Muscle of leg (tissue), 11 donors: ENCODE data around the gene RAB7B. TPM values are rescaled to one million over a fixed set of nuclear protein-coding genes. Genes with fewer than 3 reads are reported as not detected.

Experiments
- DNase-seq: peaks from one replicate; pipeline ENCODE4 v3.0.0; 2013
- H3K27ac ChIP-seq: one replicate; pipeline ENCODE4 v1.5.1; 2013; ENCODE audit warnings: mild to moderate bottlenecking, low read length, control low read depth
- H3K27me3 ChIP-seq: one replicate; pipeline ENCODE4 v1.6.1; 2013; ENCODE audit warnings: low read length; ENCODE audit not compliant: control insufficient read depth, insufficient read depth
- H3K36me3 ChIP-seq: one replicate; pipeline ENCODE4 v1.6.1; 2013; ENCODE audit warnings: low read length; ENCODE audit not compliant: control insufficient read depth, insufficient read depth
- H3K4me1 ChIP-seq: one replicate; pipeline ENCODE4 v1.6.1; 2013; ENCODE audit warnings: low read length; ENCODE audit not compliant: control insufficient read depth, insufficient read depth
- H3K4me3 ChIP-seq: one replicate; pipeline ENCODE4 v1.5.1; 2013; ENCODE audit warnings: low read length, control low read depth
- H3K9me3 ChIP-seq: replicated peaks from 2 replicates; pipeline ENCODE4 v1.6.1; 2013; ENCODE audit warnings: low read depth, low read length; ENCODE audit not compliant: control insufficient read depth
- WGBS: methylation state at CpG from one replicate; pipeline ENCODE4 v1.1.5; 2013; ENCODE audit warnings: missing lambda C conversion rate; ENCODE audit not compliant: insufficient coverage; 5-methylcytosine and 5-hydroxymethylcytosine counted together
- polyA plus RNA-seq, 8 donors: library from polyadenylated mRNA; unstranded; fragments of 120-200 nt; gene quantifications; one replicate each; pipeline versions ENCODE4 v1.2.1 to v1.2.3, GENCODE V29; 2013; ENCODE audit warnings: inconsistent platforms in 1 of 8, low replicate concordance in 1 of 8; ENCODE audit not compliant: insufficient read length in 8 of 8, insufficient read depth in 1 of 8
- total RNA-seq: library from RNA; stranded (reverse); fragments of 120-200 nt; gene quantifications from one replicate; pipeline ENCODE4 v1.2.4, GENCODE V29; 2013

The RAB7B gene
- total and polyA plus RNA-seq, 9 donors = 8.6 to 13.5 (median 10.6) TPM

- WGBS = 20% methylated on average over 2 of the region's 5 CpGs
- no peaks in the 10 kb centered on the region for H3K36me3 ChIP-seq
- H3K27ac ChIP-seq = no peak overlapping the region
- no peak overlapping the region for H3K4me3 ChIP-seq
- peaks cover 11% of the 10 kb centered on the region for H3K27me3 ChIP-seq
- no peak for DNase-seq
- peaks cover 5% of the 10 kb centered on the region for H3K4me1 ChIP-seq
- H3K9me3 ChIP-seq = no peaks in the 10 kb centered on the region
Observed at GRCh38 chr1:206040328-206040727, 37.1 kb upstream of the RAB7B start.

DNA sequence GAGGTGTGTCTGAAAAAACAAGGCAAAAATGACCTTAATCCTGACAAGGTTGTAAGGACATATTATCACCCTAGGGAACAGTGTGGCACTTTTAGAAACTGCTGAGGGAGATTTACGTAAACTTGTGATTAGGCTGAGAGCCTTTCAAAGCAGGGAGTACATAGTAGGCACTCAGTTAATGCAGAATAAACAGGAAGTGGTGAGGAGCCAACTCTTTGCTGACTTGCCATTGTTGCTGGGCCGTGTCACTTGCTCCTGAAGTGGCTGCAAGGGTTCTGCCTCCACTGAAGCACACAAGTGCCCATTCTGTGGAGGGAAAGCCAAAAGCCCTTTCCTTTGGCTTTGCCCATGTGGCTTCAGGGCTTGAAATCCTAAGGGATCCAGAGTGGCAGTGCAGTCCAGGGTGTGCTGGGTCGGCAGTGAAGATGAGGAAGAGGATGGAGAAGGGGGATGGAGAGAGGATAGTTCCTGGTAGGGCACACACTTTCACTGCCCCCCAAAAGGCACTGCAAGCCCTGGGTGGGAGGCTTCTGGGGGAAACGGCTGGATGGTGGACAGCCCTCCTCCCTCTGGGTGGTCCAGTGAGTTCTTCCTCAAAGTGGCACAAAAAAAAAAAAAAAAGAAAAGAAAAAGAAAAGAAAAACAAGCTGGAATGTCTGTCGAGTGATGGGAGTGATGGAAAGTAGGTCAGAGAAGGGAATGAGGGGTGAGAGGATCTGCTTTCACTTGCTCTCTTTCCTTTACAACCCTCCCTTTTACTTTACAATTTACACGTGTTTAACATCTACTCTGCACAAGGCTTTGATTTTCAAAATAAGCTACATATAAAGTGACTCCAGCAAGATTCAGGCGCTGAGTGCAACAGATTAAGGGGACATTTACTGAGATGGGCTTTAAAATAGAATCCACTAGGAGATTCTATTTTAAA, 36.1 kb upstream of the RAB7B start:
- WGBS = 52% methylated on average over 2 of the region's 7 CpGs
- Histone ChIP-seq H3K4me3 (no peak overlapping the region), H3K9me3 (no peaks in the 10 kb centered on the region), H3K27me3 (peaks cover 15% of the 10 kb centered on the region), H3K4me1 (peaks cover 5% of the 10 kb centered on the region), H3K27ac (no peak overlapping the region), H3K36me3 (no peaks in the 10 kb centered on the region)
- DNase-seq = no peak

GRCh38 chr1:206037581-206037980, 34.4 kb upstream of the RAB7B start:
- Histone ChIP-seq H3K27me3 (peaks cover 15% of the 10 kb centered on the region), H3K36me3 (no peaks in the 10 kb centered on the region), H3K4me3 (no peak overlapping the region), H3K9me3 (peaks cover 3% of the 10 kb centered on the region), H3K27ac (no peak overlapping the region), H3K4me1 (peaks cover 5% of the 10 kb centered on the region)
- no peak for DNase-seq
- 70% methylated on average over 7 of the region's 9 CpGs for WGBS

DNA sequence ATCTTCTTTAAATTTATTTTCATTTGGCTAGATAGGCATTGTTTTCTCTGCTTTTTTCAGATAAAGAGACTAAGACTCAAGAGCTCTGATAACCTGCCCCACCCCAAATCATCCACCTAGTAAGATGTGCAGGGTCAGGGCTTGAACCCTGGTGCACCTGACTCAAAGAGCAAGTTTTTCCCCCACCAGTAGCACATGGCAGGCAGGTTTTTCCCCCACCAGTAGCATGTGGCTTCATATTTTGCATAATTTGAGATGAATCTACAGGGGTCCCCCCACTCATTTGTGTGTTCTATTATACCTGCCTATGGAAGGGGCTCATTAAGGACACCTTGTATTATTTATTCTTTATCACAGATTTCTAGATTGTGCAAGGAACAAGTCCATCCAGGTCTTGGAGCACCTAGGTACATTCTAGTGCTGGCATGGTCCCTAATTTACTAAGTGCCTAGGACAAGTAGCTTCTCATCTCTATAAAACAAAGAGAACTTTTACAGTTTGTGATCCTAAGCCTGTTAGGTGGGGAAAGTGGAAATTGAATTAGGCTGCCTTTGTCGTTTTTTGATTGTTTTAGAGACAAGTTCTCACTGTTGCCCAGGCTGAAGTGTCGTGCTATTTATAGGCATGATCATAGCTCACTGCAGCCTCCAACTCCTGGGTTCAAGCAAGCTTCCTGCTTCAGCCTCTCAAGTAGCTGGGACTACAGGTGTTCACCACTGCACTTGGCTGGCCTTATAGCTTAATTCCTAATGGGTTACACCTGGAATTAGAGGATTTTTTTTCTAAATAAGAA, 33.7 kb upstream of the RAB7B start:
- Histone ChIP-seq H3K4me1 (peaks cover 5% of the 10 kb centered on the region), H3K36me3 (no peaks in the 10 kb centered on the region), H3K9me3 (peaks cover 3% of the 10 kb centered on the region), H3K27ac (no peak overlapping the region), H3K27me3 (peaks cover 15% of the 10 kb centered on the region), H3K4me3 (no peak overlapping the region)
- DNase-seq = no peak
- WGBS = 32% methylated on average over 2 of the region's 2 CpGs

GRCh38 chr1:206035027-206035426, 31.8 kb upstream of the RAB7B start:
- peaks cover 8% of the 10 kb centered on the region for H3K4me1 ChIP-seq
- DNase-seq = no peak
- no peak overlapping the region for H3K27ac ChIP-seq
- H3K27me3 ChIP-seq = peaks cover 7% of the 10 kb centered on the region
- no peaks in the 10 kb centered on the region for H3K36me3 ChIP-seq
- H3K4me3 ChIP-seq = no peak overlapping the region
- H3K9me3 ChIP-seq = peaks cover 3% of the 10 kb centered on the region
- WGBS = 18% methylated on average over 2 of the region's 5 CpGs

- peaks cover 4% of the 10 kb centered on the region for H3K27me3 ChIP-seq
- H3K4me3 ChIP-seq = no peak overlapping the region
- peaks cover 3% of the 10 kb centered on the region for H3K9me3 ChIP-seq
- no peaks in the 10 kb centered on the region for H3K36me3 ChIP-seq
- peak; percentile 35 for DNase-seq
- H3K27ac ChIP-seq = no peak overlapping the region
- WGBS = 49% methylated on average over 2 of the region's 5 CpGs
- H3K4me1 ChIP-seq = peaks cover 5% of the 10 kb centered on the region
Observed at GRCh38 chr1:206032380-206033140, 29.4 kb upstream of the RAB7B start.

DNA sequence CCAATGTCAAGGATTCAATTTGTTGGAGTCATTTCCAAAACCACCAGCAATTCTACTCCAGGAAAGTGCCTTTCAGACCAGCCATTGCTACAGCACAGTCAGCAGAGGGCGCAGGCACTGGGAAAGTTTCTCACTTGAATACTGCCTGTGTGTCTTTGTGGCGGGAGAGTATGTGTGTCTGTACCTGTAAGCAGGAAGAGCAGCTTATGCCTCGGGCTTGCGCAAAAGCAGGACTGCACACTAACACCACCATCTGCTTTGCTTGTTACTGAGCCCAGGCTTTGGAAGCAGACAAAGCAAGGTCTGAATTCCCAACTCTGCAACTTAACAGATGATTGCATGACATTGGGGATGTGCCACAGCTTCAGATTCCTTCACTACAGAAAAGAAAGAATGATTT, 27.5 kb upstream of the RAB7B start:
- DNase-seq = peak; percentile 86
- Histone ChIP-seq H3K27ac (no peak overlapping the region), H3K9me3 (peaks cover 3% of the 10 kb centered on the region), H3K36me3 (no peaks in the 10 kb centered on the region), H3K27me3 (peaks cover 4% of the 10 kb centered on the region), H3K4me1 (peaks cover 3% of the 10 kb centered on the region), H3K4me3 (no peak overlapping the region)
- WGBS = no CpG with 5 or more reads among the region's 4 CpGs

GRCh38 chr1:206030191-206030590, 27.0 kb upstream of the RAB7B start:
- no peaks in the 10 kb centered on the region for H3K36me3 ChIP-seq
- H3K27ac ChIP-seq = no peak overlapping the region
- H3K27me3 ChIP-seq = peaks cover 3% of the 10 kb centered on the region
- WGBS = 83% methylated on average over 2 of the region's 4 CpGs
- H3K9me3 ChIP-seq = peaks cover 3% of the 10 kb centered on the region
- peaks cover 3% of the 10 kb centered on the region for H3K4me1 ChIP-seq
- no peak for DNase-seq
- H3K4me3 ChIP-seq = no peak overlapping the region

GRCh38 chr1:206029484-206029883, 26.3 kb upstream of the RAB7B start:
- DNase-seq = peak; percentile 69
- Histone ChIP-seq H3K27ac (no peak overlapping the region), H3K4me1 (peaks cover 3% of the 10 kb centered on the region), H3K9me3 (peaks cover 3% of the 10 kb centered on the region), H3K4me3 (no peak overlapping the region), H3K27me3 (no peaks in the 10 kb centered on the region), H3K36me3 (no peaks in the 10 kb centered on the region)
- 24% methylated on average over 3 of the region's 4 CpGs for WGBS
